IMR-90 (cell line): ENCODE results near the gene RCC1.
A peak's percentile ranks its signal among the peaks of the same experiment; 100 is the strongest.

ENCODE experiments used
- BHLHE40 ChIP-seq: fragments of 150-350 bp; IDR thresholded peaks from 2 replicates; pipeline ENCODE4 v1.6.1; 2016; ENCODE audit warnings: mild to moderate bottlenecking, low read depth, low read length
- POLR2A ChIP-seq: IDR thresholded peaks from 2 replicates; pipeline ENCODE4 v1.6.1; 2012; ENCODE audit warnings: mild to moderate bottlenecking, low read depth, low read length
- TF ChIP-seq, protein P1 (sequence below): conservative IDR thresholded peaks from 2 replicates; pipeline ENCODE4 v1.5.1; 2012; ENCODE audit warnings: mild to moderate bottlenecking, low read depth, low read length, improper control_type of control experiment

GRCh38 chr1:28512058-28512611 is 6.3 kb downstream of the RCC1 start:
- TF ChIP-seq POLR2A (peak; percentile 1; the same call in 1 of the 2 replicates), BHLHE40 (no peak)
- TF ChIP-seq, protein P1, sequence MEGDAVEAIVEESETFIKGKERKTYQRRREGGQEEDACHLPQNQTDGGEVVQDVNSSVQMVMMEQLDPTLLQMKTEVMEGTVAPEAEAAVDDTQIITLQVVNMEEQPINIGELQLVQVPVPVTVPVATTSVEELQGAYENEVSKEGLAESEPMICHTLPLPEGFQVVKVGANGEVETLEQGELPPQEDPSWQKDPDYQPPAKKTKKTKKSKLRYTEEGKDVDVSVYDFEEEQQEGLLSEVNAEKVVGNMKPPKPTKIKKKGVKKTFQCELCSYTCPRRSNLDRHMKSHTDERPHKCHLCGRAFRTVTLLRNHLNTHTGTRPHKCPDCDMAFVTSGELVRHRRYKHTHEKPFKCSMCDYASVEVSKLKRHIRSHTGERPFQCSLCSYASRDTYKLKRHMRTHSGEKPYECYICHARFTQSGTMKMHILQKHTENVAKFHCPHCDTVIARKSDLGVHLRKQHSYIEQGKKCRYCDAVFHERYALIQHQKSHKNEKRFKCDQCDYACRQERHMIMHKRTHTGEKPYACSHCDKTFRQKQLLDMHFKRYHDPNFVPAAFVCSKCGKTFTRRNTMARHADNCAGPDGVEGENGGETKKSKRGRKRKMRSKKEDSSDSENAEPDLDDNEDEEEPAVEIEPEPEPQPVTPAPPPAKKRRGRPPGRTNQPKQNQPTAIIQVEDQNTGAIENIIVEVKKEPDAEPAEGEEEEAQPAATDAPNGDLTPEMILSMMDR = no peak
